B cell (primary cell): Measurements from ENCODE around the gene CEBPZOS.

Source experiments
- EZH2 ChIP-seq: IDR thresholded peaks from 2 replicates; pipeline ENCODE4 v1.6.1; 2012; ENCODE audit warnings: borderline replicate concordance, low read depth, mild to moderate bottlenecking, moderate library complexity, low read length; ENCODE audit not compliant: insufficient read depth, poor library complexity, severe bottlenecking
- TF ChIP-seq, protein P1 (sequence below): fragments of 200-600 bp; IDR thresholded peaks from one replicate; pipeline ENCODE4 v1.8.0; 2022; ENCODE audit warnings: antibody characterized with exemption, mild to moderate bottlenecking

DNA sequence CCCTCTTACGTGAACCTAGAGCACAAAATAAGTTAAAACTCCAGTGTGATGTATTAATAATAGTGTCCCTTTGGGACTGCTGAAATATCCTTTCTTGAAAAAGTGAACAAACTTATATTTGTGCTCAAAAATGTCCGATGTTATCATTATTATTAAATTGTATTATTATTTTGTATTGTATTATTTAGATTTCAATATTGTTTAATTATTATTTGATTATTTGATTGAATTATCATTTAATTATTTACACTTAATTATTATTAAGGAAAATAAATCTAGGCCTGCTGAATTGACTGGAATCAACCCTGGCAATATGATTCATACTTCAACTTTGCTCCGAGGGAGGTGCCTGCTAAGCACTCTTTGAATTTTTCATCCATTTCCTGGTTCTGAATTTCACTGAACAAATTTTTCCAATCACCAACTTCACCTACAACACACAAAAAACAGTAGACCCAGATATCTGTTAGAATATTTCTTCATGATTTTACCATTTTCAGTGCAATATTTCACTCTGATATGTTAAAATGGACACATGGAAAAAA lies 28.6 kb upstream of the CEBPZOS start:
- TF ChIP-seq, protein P1, sequence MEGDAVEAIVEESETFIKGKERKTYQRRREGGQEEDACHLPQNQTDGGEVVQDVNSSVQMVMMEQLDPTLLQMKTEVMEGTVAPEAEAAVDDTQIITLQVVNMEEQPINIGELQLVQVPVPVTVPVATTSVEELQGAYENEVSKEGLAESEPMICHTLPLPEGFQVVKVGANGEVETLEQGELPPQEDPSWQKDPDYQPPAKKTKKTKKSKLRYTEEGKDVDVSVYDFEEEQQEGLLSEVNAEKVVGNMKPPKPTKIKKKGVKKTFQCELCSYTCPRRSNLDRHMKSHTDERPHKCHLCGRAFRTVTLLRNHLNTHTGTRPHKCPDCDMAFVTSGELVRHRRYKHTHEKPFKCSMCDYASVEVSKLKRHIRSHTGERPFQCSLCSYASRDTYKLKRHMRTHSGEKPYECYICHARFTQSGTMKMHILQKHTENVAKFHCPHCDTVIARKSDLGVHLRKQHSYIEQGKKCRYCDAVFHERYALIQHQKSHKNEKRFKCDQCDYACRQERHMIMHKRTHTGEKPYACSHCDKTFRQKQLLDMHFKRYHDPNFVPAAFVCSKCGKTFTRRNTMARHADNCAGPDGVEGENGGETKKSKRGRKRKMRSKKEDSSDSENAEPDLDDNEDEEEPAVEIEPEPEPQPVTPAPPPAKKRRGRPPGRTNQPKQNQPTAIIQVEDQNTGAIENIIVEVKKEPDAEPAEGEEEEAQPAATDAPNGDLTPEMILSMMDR, result no peak
- no peak for TF ChIP-seq EZH2
